ENCODE measurements around the gene BIN2.

Gene BIN2

DNA sequence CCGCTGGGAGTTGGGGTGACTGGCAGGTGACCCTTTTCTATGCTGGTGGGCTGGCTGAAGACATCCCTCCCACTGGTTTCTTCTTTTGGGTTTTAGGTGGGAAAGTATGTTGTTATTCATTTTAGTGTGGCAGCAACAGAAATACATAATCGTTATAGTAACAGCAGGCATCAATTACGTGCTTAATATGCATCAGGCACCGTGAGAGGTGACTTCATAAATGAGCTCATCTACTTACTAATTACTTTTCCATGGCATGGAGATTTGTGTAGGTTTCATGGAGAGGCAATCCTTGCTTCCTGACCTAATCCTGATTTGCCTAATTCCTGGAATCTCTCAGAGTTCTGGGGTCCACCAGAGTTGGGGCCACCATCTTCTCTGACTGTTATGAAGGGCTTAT is 35.9 kb upstream of the BIN2 start:
- TF ChIP-seq, protein P1, sequence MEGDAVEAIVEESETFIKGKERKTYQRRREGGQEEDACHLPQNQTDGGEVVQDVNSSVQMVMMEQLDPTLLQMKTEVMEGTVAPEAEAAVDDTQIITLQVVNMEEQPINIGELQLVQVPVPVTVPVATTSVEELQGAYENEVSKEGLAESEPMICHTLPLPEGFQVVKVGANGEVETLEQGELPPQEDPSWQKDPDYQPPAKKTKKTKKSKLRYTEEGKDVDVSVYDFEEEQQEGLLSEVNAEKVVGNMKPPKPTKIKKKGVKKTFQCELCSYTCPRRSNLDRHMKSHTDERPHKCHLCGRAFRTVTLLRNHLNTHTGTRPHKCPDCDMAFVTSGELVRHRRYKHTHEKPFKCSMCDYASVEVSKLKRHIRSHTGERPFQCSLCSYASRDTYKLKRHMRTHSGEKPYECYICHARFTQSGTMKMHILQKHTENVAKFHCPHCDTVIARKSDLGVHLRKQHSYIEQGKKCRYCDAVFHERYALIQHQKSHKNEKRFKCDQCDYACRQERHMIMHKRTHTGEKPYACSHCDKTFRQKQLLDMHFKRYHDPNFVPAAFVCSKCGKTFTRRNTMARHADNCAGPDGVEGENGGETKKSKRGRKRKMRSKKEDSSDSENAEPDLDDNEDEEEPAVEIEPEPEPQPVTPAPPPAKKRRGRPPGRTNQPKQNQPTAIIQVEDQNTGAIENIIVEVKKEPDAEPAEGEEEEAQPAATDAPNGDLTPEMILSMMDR (conservative IDR thresholded peaks at IDR 0.05) = no peak
- no peak overlapping the region for H3K27ac ChIP-seq

- TF ChIP-seq, protein P1 (conservative IDR thresholded peaks at IDR 0.05) = no peak
- no peak overlapping the region for H3K27ac ChIP-seq
Observed at GRCh38 chr12:51358496-51358895, 34.5 kb upstream of the BIN2 start.

DNA sequence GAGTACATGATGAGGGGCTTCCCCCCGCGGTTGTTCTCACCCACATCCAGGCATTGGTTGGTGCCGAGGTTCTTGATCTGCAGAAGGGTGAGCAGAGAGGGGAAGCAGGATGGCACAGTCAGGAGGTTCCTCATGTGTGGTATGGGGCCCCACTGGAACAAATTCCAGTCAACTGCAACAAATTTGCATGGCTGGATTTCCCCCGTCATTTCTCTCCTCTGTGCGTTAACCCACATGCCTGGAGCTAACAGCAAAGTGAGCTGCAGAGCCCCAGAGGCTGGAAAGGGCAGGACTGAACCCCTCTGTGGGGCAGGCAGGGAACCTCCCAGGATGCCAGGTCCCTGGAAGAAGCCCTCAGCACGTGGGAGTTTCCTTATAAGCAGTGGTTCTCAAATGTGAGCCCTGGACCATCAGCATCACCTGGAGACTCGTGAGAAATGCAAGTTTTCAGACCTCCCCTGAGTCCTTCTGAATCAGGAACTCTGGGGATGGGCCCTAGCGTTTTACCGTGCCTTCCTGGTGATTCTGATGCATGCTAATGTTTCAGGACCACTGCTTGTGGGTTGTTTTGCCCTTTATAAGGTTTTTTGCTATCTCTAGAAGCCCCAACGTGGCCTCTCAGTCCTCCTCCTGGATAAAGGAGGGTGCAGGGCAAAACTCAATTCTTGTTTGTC is 33.5 kb upstream of the BIN2 start:
- no peak overlapping the region for H3K27ac ChIP-seq
- TF ChIP-seq, protein P1 (conservative IDR thresholded peaks at IDR 0.05) = no peak

DNA sequence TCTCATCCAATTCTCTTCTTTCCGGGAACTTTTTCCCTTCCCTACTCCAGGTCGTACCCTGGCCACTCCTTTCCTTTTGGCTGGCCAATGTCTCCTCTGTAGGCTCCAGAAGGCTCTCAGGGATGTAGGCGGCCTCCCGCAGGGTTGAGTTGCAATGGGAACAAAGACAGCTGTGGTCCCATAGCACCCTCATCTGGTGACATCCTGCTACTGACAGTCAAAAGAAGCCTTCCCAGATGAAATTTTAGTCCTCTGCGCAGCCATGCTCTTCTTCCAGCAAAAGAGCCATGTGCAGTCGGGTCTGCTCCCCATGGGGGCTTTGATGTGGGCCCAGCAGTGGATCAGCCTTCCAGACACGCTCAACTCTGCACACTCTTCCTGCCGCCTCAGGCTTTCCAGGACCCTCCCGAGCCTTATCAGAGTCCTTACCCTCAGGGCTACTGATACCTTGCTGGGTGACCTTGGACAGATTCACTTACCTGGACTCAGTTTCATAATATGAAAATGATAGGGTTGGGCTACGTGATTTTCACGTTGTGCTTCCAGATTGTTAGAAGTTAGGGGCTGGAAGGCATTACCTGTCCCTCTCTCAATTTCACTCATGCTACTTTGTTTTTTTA is 28.0 kb upstream of the BIN2 start:
- TF ChIP-seq, protein P1 (conservative IDR thresholded peaks at IDR 0.05) = peak; percentile 72
- H3K27ac ChIP-seq = no peak overlapping the region

- no peak overlapping the region for H3K27ac ChIP-seq
- TF ChIP-seq, protein P1 (conservative IDR thresholded peaks at IDR 0.05) = no peak
Observed at GRCh38 chr12:51349026-51349425, 25.1 kb upstream of the BIN2 start.

DNA sequence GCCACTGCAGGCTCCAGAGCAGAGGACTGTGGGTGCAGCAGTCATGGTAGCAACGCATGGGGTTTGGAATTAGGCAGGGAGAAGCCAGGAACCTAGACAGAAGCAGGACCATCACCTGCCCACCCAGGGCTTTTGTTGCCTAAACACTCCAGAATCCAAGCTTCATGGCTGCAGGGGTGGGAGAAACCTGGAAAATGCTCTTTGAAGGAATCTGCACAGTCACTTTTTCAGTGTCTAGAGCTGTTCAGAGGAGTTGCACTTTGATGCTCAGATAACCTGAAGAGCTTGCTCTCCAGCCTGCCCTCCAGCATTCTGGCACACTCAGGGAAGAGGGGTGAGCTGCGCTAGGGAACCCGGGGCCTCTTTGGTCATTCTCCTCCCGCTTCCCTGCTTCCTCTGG is 24.1 kb upstream of the BIN2 start:
- TF ChIP-seq, protein P1 (conservative IDR thresholded peaks at IDR 0.05) = no peak
- no peak overlapping the region for H3K27ac ChIP-seq

DNA sequence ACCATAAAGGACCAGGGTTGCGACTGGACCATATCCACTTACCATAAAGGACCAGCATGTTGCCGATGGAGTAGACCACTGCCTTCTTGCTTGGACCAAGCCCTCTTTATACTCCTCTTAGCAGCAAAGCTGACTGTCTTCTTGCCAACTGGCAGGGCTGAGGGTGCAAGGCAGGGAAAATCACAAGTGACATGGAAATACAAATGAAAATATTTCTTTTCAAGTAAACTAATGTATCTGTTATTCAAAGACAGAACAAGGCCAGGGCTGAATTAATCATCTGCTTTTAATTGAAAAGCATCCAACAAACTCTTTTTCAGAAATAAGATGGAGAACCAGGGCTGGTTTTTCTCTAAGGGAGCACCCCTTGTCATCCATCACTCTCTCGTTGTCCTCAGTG is 22.6 kb upstream of the BIN2 start, which contains the start of gene CELA1:
Gene CELA1 (minus strand): TSS at position 99 of the 400 bp plus-strand sequence. CDS start 41 bp downstream, at position 58.
- TF ChIP-seq, protein P1 (conservative IDR thresholded peaks at IDR 0.05) = no peak
- no peak within 1 kb of the TSS for H3K27ac ChIP-seq

Measured in VCaP (cell line).